ENCODE results near the gene ATG9A.

ATG9A gene

DNA sequence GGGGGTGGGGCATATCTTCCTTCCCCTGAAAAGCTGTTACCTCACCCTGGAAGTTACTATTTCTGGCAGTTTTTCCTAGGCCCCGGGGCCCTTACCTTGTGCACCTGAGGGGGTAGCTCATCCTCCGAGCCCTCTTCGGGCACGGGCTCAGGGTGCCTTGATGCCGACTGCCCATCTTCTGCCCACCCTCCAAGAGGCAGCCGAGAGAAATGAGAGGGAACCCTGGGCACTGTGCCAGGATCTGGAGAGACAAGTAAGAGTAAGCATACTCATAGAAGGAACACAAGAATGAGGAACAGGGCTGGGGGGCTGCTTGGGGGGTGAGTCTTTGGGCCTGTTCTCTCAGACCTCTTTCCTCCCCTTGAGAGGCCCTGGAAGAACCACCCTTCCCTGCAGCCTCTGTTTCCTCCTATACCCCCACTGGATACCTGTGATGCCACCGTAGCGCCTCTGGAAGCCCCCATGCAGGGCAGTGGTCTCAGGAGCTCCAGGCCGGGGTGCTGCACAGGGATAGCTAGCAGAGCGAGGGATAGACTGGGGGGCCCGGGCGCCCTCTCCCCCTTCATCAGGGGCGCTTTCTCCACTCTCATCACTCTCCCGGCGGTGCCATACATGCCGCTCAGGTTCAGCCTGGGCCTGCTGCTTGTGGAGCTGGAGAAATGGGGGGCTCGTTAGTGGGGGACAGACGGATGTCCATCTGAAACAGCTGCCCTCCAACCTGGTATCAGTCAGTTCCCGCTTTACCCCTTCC is 8.6 kb downstream of the ATG9A start:
- no peak for DNase-seq (ENCODE audit: low read depth)

DNA sequence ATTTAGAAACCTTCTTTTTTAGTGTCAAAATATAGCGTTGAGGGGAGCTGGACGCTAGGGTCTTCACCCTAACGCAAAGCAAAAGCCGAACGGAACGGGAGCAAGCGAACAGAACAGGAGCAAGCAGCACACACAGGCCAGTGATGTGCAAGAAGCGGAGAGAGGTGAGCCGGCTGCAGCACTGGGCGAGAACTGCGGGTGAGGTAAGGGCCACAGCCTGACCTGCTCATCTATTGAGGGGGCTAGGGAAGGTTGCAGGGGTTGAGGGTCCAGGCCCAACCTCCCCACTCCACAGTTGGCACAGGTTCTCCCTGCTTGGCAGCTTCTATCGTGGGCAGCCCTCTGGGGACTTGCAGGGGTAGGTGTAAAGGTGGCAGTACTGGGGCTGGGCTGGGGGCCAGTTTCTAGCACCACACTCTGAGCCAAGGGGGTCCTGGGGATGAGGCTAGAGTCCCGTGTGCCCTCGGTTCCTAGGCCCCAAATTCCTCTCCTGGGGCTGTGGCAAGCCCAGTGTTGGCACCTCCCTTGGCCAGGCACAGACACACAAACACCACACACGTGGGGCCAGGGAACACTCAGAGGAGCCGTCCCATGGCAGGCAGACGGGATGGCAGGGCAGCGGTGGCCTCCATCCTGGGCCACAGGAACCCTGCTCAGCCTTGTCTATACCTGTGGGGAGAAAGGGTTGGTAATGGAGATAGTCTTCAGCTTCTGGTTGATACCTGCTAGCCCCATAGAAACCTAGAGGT is 9.5 kb downstream of the ATG9A start:
- no peak for DNase-seq (ENCODE audit: low read depth)

DNA sequence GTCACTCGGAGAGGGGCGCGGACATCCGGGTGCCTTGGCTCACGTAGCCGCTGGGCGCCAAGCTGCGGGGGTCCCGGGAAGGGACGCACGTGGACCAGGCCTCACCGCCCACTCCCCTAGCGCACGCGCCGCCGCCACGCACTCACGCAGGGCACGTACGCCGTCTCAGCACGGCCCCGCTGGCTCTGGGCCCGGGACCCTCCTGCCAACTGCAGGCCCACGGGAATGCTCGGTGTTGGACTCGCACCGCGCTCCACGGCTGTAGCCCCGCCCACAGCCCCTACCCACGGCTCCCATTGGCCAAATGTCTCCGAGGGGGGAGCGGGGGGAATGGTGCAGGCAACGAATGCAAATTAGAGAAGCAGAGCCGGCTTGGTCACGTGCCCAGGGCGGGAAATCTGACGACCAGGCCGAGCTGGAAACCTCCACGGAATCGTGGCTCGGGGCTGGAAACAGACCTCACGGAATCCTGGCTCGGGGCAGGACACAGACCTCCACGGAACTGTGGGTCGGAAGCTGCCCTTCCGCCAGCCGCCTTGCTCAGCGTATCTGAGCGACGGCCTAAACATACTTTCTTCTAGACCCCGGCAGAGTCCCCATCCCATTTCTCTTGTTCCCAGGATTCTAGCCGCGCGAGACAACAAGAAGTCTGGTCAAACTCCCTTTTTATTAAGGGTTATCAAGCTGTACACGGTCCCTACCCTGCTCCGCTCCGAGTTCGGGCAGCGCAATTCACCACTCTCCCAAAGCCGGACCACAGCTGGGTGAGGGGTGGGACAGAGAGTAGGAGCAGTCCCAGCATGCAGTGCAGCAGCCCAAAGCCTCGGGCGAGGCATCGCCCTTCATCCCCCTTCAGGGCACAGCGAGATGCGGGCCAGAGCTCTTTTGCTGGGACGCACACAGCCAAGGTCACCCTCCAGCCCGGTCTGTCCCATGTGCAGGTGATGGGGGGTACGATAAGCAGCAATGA is 10.4 kb downstream of the ATG9A start, which contains the start of gene ABCB6:
TSS of gene ABCB6 (minus strand) at position 227 of the 970 bp plus-strand sequence. CDS start 285 bp downstream, outside the sequence.
- DNase-seq (ENCODE audit: low read depth), result peak; percentile 83

DNA sequence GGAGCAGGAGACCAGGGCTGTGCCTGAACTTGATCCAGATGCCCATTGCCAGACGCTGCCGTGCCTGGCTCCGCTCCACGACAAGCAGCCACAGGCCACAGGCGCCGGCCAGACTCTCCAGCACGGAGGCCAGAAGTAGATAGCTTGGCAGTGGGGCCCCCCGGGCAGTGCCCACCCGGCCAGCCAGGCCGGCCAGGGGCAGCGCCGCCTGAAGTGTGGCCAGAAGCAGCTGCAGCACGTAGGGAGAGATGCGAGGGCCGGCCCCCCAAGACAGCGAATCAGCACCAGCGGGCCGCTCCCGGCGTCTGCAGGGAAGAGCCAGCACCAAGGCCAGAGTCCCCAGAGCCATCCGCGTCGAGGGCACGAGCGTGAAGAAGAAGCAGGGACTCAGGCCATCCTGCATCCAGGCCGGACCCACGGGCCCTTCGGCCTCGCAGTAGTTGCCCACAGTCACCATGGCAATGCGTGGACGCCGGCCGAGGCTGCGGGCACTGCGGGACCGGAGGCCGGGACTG is 11.2 kb downstream of the ATG9A start:
- no peak for DNase-seq (ENCODE audit: low read depth)

DNA sequence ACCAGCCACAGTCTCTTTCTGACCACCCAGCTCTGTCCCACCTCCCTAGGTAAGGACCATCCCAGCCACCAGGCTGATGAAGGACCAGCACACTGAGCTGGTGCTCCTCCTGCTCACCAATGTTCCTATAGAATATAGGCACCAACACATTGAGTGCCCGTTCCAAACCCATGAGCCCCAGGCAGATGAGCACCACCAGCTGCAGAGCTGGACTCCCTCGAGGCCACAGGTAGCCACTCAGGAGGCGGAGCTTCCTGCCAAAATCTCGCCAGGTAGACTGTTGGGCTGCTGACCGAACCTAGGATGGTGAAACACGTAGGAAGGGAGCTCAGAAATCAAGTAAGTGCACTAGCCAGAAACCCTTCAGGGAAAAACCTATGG is 12.9 kb downstream of the ATG9A start:
- no peak for DNase-seq (ENCODE audit: low read depth)

DNA sequence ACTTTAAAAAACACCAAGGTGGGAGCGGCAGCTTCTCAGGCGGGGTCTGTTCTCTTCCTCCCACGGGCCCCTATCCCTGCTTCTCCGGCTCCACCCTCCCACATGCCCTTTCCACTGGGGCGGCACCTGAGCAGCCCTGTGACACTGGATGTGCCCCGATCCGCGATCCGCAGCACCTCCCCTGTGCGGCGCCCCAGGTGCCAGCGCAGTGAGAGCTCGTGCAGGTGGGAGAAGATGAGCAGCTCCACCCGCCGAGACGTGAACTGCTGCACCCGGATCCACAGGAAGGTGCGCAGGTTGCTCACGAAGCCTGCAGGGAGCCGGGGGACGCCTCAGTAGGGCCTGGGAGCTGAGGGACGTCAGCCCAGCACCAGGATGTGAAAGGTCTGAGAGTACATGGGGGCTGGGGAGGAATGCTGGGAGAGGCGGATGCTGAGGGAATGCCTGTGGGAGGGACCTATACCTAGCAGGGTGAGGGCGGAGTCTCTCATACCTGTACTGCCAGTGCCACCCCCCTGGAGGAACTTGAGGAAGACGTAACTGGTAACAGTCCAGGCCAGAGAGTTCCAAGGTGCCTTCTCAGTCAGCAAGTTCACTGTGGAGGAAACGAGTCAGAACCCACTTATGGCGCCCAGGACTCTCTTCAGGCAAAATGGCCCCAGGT is 13.4 kb downstream of the ATG9A start:
- DNase-seq (ENCODE audit: low read depth), result no peak

DNA sequence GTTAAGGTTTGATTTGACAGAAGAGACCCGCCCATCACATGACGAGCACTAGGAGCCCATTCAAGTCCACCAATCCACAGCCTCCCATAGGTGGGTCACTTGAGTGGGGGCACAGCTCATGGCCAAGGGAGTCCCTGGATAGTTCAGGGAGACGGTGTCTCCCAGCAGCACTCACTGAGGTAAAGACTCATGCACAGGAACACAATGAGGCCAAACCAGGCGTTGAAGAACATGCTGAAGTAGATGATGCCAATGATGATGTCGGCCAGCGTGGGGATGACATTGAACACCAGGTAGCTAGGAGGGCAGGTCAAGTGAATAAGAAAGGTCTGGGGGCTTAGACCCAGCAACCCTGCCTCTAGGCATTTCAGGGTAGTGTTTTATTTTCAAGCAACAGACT is 14.7 kb downstream of the ATG9A start:
- DNase-seq (ENCODE audit: low read depth), result no peak

DNA sequence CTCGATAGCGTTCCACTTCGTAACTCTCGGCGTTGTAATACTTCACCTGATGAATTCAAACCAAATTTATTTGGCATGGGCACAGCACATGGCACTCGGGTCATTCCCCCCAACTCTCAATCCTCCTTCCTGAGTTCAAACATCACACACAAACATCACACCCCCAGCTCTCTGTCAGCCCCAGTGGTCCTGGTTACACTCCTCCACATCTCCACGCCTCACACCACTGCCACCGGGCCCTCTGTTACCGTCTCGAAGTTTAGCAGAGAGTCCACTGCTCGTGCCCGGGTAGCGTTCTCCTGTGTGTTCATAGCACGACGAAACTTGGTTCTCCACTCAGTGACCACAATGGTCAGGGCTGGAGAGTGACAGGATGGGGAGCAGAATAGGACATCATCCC is 15.3 kb downstream of the ATG9A start:
- no peak for DNase-seq (ENCODE audit: low read depth)

DNA sequence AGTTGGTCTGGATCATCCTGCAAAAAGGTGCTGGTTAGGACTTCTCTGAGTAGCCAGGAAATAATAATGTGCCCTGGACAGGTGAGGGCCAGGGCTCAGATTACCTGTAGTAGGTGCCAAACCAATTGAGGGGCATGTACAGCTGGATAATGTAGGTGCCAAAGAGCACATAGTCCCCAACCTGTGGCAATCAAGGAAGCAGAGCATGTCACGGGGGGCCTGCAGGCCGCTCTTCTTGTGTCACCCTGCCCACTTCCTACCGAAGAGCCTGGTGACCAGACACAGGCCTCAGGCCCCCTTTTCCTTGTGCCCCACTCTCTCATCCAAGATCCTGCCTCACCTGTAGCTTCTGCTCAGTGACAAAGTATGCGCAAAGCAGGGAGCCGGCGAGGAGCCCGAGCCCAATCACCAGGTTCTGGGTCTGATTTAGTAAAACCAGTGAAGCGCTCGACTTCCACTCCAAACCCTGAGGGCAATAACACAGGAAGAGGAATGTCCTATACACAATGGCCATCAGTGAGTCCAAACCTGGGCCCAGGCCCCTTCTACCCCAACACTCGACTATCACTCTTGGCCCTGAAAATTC is 15.9 kb downstream of the ATG9A start:
- no peak for DNase-seq (ENCODE audit: low read depth)

DNA sequence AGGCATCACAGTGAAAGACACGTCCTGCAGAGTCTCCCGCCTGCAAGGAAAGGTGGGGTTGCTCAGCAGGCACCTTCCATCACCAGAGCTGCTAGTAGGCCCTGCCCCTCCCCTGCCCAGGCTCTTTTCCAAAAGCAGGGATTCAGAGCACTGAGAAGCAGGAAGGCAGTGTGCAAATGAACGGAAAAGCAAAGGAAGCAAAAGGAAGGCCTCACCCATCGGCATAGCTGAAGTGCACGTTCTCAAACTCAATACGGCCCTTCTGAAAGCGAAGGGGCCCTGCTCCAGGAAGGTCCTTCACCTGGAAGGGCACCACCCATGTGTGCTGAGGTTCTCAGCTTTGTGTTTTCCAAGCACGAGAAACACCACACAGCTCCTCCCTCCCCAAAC is 16.4 kb downstream of the ATG9A start:
- DNase-seq (ENCODE audit: low read depth), result no peak

DNA sequence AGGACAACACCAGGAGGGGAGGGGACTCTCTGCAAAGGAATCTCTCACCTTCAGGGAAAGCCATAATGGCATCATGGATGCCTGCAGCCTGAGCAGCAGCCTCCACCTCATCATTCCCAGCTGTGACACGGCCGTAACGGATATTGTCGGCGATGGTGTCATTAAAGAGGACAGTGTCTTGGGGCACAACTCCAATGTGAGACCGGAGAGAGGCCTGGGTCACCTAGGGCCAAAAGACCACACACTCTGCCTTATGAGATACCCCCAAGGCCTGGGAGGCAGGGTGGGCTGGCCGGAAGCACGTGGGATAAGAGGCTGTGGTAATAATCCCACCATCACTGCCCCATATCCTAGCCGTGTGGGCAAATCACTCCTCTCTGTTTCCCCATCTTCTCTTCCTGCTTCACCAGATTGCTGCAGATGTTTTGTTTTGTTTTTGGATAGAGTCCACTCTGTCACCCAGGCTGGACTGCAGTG is 18.5 kb downstream of the ATG9A start:
- no peak for DNase-seq (ENCODE audit: low read depth)

DNA sequence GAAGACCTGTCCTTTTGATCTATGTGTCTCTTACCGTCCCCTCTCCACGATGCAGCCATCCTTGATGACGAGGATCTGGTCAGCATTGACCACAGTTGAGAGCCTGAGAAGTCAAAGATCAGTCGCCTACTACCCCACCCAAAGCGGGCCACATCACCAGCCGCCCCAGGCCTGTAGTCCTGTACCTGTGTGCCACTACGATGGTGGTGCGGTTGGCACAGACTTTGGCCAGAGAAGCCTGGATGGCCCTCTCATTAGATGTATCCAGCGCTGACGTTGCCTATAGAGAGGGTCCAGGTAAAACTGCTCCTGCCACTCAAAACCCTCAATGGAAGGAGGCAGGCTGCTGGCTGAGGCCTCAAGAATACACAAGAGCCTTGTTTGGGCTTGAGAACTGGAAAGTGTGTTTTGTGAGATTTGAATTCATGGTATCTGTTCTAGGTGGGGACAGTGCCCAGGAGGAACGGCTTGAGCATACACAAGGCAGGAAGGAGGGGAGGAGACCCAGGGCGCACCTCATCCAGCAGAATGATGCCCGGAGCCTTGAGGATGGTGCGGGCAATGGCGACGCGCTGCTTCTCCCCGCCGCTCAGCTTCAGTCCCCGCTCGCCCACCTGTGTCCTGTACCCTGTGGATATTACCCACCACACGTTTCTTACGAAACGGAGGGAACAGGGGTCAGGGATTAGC is 19.1 kb downstream of the ATG9A start:
- no peak for DNase-seq (ENCODE audit: low read depth)

DNA sequence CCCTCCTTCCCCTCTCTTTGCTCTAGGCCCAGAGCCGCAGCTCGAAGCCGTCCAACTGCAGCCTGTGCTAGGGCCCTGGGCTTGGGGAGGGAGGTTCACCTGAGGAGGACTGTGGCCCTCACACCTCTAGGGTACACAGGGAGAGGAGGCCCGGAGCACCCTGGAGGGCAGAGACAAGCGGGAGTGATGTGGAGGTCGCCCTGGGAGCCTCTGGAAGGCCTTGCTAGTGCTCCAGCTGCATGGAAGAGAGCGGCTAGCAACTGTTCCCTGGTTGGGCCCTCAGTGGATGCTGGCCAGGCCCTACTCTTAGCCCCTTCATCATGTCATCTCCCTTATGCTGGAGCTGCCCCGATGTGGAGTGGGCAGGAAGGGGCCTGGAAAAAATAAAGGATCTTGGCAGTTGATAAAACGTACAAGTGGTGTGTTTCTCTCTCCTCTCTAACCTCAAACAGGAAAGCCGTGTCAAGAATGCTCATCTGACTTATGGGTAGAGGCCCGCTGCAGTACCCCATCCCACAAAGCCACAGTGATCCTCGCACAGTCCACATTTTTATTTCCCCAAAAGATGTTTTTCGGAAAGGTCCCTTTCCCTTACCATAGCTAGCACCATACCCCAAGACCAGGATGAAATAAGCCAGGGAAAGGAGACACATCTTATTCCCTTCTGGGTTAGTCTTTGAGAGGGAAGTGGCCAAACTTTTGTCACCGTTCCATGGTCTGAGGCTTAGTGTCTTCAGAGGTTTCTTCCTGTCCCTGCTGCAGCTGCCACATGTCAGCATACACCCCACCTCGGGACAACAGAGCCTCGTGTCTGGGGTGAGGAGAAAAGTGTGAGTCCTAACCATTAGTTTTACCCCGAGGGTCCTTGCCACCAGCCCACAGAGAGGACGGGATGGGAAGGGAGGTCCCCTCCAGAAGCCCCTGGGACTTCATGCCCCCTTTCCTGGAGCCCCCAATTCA is 19.9 kb downstream of the ATG9A start:
- DNase-seq (ENCODE audit: low read depth), result no peak

DNA sequence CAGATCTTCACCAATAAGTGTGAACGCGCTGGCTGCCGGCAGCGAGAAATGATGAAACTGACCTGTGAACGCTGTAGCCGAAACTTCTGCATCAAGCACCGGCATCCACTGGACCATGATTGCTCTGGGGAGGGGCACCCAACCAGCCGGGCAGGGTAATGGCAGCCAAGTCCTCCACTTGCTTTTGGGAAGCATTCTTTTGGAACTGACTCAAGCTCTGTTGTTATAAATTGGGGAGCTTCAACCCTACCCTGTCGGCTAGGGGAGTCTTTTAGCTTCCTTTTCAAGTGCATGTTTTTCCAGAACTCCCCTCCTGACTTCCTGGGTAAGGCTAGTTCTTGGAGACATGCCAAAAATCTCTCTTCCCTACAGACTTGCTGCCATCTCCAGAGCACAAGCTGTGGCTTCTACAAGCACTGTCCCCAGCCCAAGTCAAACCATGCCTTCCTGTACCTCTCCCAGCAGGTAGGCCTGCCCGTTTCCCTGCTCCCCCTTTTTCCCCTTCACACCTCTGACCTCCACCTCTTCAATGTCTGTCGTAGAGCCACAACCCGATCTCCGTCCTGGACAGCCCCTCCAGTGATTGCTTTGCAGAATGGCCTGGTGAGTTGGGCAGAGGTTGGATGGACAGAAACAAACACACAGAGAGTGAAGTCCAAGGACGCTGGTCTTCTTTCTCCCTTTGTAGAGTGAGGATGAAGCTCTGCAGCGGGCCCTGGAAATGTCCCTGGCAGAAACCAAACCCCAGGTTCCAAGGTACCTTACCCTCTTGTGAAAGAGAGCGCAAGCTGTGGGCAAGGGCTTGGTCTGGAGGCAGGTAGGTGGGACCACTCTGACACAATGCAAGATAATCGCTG is 21.3 kb downstream of the ATG9A start:
- DNase-seq (ENCODE audit: low read depth), result no peak

DNA sequence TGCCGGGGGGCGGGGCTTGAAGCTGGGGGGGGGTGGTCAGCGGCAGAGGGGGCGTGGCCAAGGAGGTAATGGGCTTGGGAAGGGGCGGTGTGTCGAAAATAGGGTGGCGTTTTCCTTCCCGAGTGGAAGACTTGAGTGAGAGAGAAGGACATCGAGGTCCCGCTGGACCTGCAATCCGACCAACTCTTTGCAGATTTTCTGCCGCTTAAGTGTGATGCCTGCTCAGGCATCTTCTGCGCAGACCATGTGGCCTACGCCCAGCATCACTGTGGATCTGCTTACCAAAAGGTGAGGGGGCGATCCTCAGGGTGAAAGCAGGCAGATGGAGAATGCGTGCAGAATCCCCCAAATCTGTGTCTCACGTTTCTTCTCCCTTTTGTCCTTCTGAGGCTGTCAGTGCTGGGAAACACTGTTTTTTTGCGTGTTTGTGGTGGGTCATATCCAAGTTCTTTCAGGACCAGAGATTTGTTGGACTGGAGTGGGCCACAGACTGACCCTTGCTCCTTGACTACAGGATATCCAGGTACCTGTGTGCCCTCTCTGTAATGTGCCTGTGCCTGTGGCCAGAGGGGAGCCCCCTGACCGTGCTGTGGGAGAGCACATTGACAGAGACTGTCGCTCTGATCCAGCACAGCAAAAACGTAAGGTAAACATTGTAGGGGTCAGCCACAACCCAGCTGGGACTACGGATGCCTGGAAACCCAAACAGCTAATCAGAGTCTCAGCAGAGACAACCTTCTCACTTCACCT is 22.1 kb downstream of the ATG9A start:
- DNase-seq (ENCODE audit: low read depth), result no peak

DNA sequence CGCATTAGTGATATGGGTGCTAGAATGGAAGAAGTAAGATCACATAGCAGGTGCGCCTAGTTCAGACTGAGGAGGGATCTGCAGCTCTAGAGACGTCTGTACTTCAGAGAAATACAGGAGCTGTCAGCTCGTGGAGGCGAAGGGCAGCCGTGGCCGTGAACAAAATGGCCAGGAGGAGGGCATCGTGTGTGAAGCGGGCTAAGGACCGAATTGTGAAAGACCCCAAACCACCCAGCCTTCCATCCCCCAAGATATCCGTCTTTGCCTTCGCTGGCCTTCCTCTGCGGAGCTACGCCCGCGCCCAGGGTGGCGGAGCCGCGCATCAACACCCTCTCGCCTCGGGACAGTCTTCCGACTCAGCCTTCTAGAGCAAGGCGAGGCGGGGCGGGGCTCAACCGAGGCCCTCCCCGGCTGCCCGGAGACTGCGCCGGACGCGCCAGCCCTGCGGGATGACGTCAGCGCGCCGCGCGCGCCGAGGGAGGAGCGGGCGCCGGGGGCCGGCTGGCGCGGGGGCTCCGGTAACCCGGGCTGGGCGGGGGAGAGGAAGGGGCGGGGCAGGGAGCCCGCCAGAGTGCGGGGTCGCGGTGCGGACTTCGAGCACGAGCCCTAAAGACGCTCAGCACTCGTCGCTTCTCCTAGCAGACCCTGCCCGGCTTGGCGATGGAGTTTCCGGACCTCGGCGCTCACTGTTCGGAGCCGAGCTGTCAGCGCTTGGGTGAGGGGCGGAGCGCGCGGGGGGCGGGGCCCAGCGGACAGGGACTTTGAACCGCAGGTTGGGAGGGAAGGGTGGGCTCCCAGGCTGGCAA is 22.9 kb downstream of the ATG9A start, which contains the start of gene ZFAND2B:
TSS of gene ZFAND2B (plus strand) at position 455 of the 806 bp plus-strand sequence. CDS start at position 661, 206 bp downstream.
- DNase-seq (ENCODE audit: low read depth), result peak; percentile 94

DNA sequence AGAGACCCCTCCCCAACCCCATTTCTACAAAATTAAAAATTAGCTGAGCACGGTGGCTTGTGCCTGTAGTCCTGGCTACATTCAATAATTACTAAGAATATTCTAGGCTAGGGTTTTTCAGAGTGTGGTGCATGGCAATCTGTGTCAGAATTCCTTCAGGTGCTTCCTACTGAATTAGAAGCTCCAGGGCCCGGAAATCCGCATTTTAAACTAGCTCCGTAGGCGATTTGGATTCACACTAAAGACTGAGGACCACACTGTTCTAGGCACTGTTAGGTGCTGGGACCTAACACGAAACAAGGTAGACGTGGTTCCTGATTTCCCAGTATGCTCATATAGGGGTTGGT is 23.5 kb downstream of the ATG9A start:
- DNase-seq (ENCODE audit: low read depth), result no peak

Measured in stimulated activated CD8-positive, alpha-beta memory T cell treated with anti-CD3 and anti-CD28 coated beads, Interleukin-4, amount 100 ng/mL, for 24 hours (primary cell).